Measurements from ENCODE around the gene IVD. TPM values are rescaled to one million over a fixed set of nuclear protein-coding genes. Genes with fewer than 3 reads are reported as not detected.

The IVD gene
- total and polyA plus RNA-seq, 2 donors from 2014 or later, result 76.9 to 83.0 TPM

- no peak for FAIRE-seq
- no peak for TF ChIP-seq CTCF (IDR thresholded peaks at IDR 0.05; ENCODE audit: borderline replicate concordance, extremely low read depth, insufficient read depth)
- Histone ChIP-seq H3K36me3 (ENCODE audit: control insufficient read depth in 2 of 3, insufficient read depth in 3 of 3, low read length in 3 of 3) (peaks cover 0 to 15% (median 10%) of the 10 kb centered on the region in 3 donors), H3K27ac (ENCODE audit: low read depth in 2 of 2, low read length in 2 of 2) (no peak overlapping the region), H3K9me3 (ENCODE audit: control insufficient read depth in 2 of 3, insufficient read depth in 1 of 3, low read length in 3 of 3) (no peaks in the 10 kb centered on the region), H3K4me3 (ENCODE audit: low read length in 3 of 3) (no peak overlapping the region), H3K4me1 (ENCODE audit: control insufficient read depth in 2 of 3, insufficient read depth in 2 of 3, low read depth in 1 of 3, low read length in 3 of 3) (peaks cover 0 to 8% (median 0%) of the 10 kb centered on the region in 3 donors), H3K27me3 (ENCODE audit: control insufficient read depth, insufficient read depth, low read length) (no peaks in the 10 kb centered on the region), H3K9ac (ENCODE audit: low read length in 3 of 3) (no peak overlapping the region)
- intact Hi-C loops (cut with DNase I), result no loop called here
- DNase-seq, result peak in 1 of 5 donors; percentile 4
Measured at GRCh38 chr15:40466426-40467260, 61.0 kb downstream of the IVD start.

- no peak overlapping the region for H3K9ac ChIP-seq (ENCODE audit: low read length in 3 of 3)
- intact Hi-C loops (cut with DNase I), result no loop called here
- no peaks in the 10 kb centered on the region for H3K27me3 ChIP-seq (ENCODE audit: control insufficient read depth, insufficient read depth, low read length)
- H3K27ac ChIP-seq (ENCODE audit: low read depth in 2 of 2, low read length in 2 of 2), result no peak overlapping the region
- H3K9me3 ChIP-seq (ENCODE audit: control insufficient read depth in 2 of 3, insufficient read depth in 1 of 3, low read length in 3 of 3), result no peaks in the 10 kb centered on the region
- peak in 1 of 5 donors; percentile 40 for DNase-seq
- peaks cover 0 to 14% (median 0%) of the 10 kb centered on the region in 3 donors for H3K4me1 ChIP-seq (ENCODE audit: control insufficient read depth in 2 of 3, insufficient read depth in 2 of 3, low read depth in 1 of 3, low read length in 3 of 3)
- TF ChIP-seq CTCF (IDR thresholded peaks at IDR 0.05; ENCODE audit: borderline replicate concordance, extremely low read depth, insufficient read depth), result no peak
- peaks cover 0 to 13% (median 10%) of the 10 kb centered on the region in 3 donors for H3K36me3 ChIP-seq (ENCODE audit: control insufficient read depth in 2 of 3, insufficient read depth in 3 of 3, low read length in 3 of 3)
- FAIRE-seq, result no peak
- no peak overlapping the region for H3K4me3 ChIP-seq (ENCODE audit: low read length in 3 of 3)
Measured at GRCh38 chr15:40467261-40467615, 61.6 kb downstream of the IVD start.

GRCh38 chr15:40468898-40469331 is 63.3 kb downstream of the IVD start:
- Histone ChIP-seq H3K4me1 (ENCODE audit: control insufficient read depth in 2 of 3, insufficient read depth in 2 of 3, low read depth in 1 of 3, low read length in 3 of 3) (peaks cover 0 to 15% (median 0%) of the 10 kb centered on the region in 3 donors), H3K27ac (ENCODE audit: low read depth in 2 of 2, low read length in 2 of 2) (no peak overlapping the region), H3K9ac (ENCODE audit: low read length in 3 of 3) (no peak overlapping the region), H3K4me3 (ENCODE audit: low read length in 3 of 3) (no peak overlapping the region), H3K36me3 (ENCODE audit: control insufficient read depth in 2 of 3, insufficient read depth in 3 of 3, low read length in 3 of 3) (peaks cover 0 to 12% (median 10%) of the 10 kb centered on the region in 3 donors), H3K27me3 (ENCODE audit: control insufficient read depth, insufficient read depth, low read length) (no peaks in the 10 kb centered on the region), H3K9me3 (ENCODE audit: control insufficient read depth in 2 of 3, insufficient read depth in 1 of 3, low read length in 3 of 3) (no peaks in the 10 kb centered on the region)
- TF ChIP-seq CTCF (IDR thresholded peaks at IDR 0.05; ENCODE audit: borderline replicate concordance, extremely low read depth, insufficient read depth), result no peak
- intact Hi-C loops (cut with DNase I), result no loop called here
- DNase-seq (no peak), FAIRE-seq (no peak)
